Right lobe of liver (tissue), 6 donors: ENCODE data around the gene KIF1A. TPM values are rescaled to one million over a fixed set of nuclear protein-coding genes. Genes with fewer than 3 reads are reported as not detected.
A peak's percentile ranks its signal among the peaks of the same experiment; 100 is the strongest.

ENCODE experiments used
- ATAC-seq, 4 donors: fragments of 200-7000 bp; cut with Tn5 transposase; one replicate each; pipeline ENCODE4 v1.9.1; 2020; ENCODE audit warnings: mild to moderate bottlenecking in 4 of 4, moderate library complexity in 4 of 4
- DNase-seq, 3 donors: peaks; one replicate each; pipeline ENCODE4 v3.0.0-alpha.2; 2020
- H3K27ac ChIP-seq, 3 donors: fragments of 200-600 bp; one replicate each; pipeline ENCODE4 v1.8.0; 2022
- H3K27me3 ChIP-seq, 2 donors: fragments of 200-600 bp; one replicate each; pipeline ENCODE4 v1.8.0; 2022
- H3K36me3 ChIP-seq, 4 donors: fragments of 200-600 bp; sonication (generic) in 1 of 4; one replicate each; pipeline versions ENCODE4 v1.5.1 to v1.8.0; 2017 to 2022; ENCODE audit warnings: control low read depth in 1 of 4
- H3K4me1 ChIP-seq, 4 donors: fragments of 200-600 bp; sonication (generic) in 1 of 4; one replicate each; pipeline versions ENCODE4 v1.5.1 to v1.8.0; 2017 to 2022; ENCODE audit warnings: control low read depth in 1 of 4
- H3K4me3 ChIP-seq, 3 donors: fragments of 200-600 bp; one replicate each; pipeline ENCODE4 v1.8.0; 2022
- H3K9me3 ChIP-seq, 4 donors: fragments of 200-600 bp; sonication (generic) in 1 of 4; one replicate each; pipeline versions ENCODE4 v1.5.1 to v1.8.0; 2017 to 2022; ENCODE audit warnings: control low read depth in 1 of 4
- POLR2A ChIP-seq: fragments of 450-650 bp; IDR thresholded peaks from one replicate; pipeline ENCODE4 v1.6.1; 2017; ENCODE audit warnings: antibody characterized with exemption, mild to moderate bottlenecking
- WGBS: methylation state at CpG from one replicate; pipeline ENCODE4 v1.1.6; 2018; ENCODE audit warnings: low coverage, low lambda C conversion rate; ENCODE audit not compliant: insufficient coverage; ENCODE audit errors: missing lambda C conversion rate; 5-methylcytosine and 5-hydroxymethylcytosine counted together
- intact Hi-C, 2 donors: fragments of 100-400 bp; cut with DNase I; formaldehyde crosslinking; loops; one replicate each; pipeline versions ENCODE4 v1.11.2 to v1.14.1; 2022
- total RNA-seq, 6 experiments: library from RNA; depleted of rRNA in 2 of 6; stranded (reverse); fragments of >200 nt in 2 of 6; fragmentation: NEBNext Ultra II Directional in 3 of 6; extraction: Animal tissue kit (Norgen Biotek cat#: 25700) in 3 of 6; gene quantifications; one replicate each; pipeline versions ENCODE4 v1.1.0 to v1.2.4, GENCODE V29; 2016 to 2023
- TF ChIP-seq, protein P1 (sequence below), 4 donors: fragments of 200-600 bp in 3 of 4; fragments of 450-650 bp in 1 of 4; IDR thresholded peaks; one replicate each; pipeline versions ENCODE4 v1.5.1 to v1.8.0; 2016 to 2022; ENCODE audit warnings: antibody characterized with exemption in 4 of 4, mild to moderate bottlenecking in 2 of 4
- donor health status: DM: no; HTN: yes; CAD: no.
- donor health status: DM: no; HTN: no; CAD: no.
- donor health status: DM: no; HTN: no; CAD: no.
- donor health status: DM: no; HTN: yes; CAD: no.
- donor health status: DM: no; HTN: yes; CAD: no.

The KIF1A gene
- total RNA-seq, 6 experiments from 2014 or later = 0.31 to 0.87 (median 0.56) TPM

DNA sequence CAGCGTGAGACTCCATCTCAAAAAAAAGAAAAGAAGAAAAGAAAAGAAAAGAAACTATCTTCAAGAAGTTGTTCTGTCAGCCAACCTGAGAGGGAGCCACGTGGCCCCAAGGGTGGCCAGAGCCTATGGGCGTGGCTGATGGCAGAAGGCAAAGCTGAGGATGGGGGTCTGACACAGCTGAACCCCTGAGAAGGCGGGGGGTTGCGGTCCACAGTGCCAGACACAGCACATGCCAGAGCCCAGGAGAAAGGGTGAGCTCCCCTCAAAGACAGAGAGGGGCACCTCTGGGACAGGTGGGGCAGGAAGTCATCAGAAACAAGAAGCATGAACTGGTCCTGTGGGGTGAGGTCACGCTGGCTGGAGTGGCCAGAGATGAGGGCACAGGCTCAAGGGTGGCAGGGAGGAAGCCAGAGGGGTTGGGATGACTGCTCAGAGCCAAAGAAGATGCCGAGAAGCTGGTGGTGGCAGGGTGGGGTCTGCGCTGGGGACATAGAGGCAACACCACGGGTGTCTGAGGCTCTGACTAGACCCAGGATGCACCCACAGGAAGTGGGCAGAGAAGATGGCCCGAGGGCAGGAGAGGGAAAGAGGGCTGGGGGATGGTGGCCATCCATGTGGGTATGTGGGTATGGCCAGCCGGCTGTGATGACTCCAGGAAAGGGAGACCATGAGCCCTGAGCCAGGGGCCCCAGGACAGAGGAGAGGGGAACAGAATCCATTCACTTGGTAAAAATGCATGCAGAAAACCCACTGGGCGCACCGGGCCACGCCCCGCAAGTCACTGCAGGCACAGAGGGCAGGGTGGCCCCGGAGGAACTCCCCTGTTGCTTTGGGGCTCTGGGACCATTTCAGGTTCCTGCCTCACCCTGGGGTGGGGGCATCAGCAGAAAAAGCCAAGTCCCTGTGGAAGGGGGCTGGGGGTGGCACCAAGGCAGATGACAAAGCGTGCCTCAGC is 8.4 kb downstream of the KIF1A start:
- DNase-seq (no peak), ATAC-seq (no peak)
- Histone ChIP-seq H3K27me3 (no peaks in the 10 kb centered on the region), H3K36me3 (no peaks in the 10 kb centered on the region), H3K9me3 (no peaks in the 10 kb centered on the region), H3K4me1 (no peaks in the 10 kb centered on the region), H3K27ac (no peak overlapping the region), H3K4me3 (no peak overlapping the region)
- 74% methylated on average over 10 of the region's 17 CpGs for WGBS
- intact Hi-C loops = no loop called here
- TF ChIP-seq, protein P1, sequence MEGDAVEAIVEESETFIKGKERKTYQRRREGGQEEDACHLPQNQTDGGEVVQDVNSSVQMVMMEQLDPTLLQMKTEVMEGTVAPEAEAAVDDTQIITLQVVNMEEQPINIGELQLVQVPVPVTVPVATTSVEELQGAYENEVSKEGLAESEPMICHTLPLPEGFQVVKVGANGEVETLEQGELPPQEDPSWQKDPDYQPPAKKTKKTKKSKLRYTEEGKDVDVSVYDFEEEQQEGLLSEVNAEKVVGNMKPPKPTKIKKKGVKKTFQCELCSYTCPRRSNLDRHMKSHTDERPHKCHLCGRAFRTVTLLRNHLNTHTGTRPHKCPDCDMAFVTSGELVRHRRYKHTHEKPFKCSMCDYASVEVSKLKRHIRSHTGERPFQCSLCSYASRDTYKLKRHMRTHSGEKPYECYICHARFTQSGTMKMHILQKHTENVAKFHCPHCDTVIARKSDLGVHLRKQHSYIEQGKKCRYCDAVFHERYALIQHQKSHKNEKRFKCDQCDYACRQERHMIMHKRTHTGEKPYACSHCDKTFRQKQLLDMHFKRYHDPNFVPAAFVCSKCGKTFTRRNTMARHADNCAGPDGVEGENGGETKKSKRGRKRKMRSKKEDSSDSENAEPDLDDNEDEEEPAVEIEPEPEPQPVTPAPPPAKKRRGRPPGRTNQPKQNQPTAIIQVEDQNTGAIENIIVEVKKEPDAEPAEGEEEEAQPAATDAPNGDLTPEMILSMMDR (IDR thresholded peaks at IDR 0.05) = no peak
- TF ChIP-seq POLR2A = no peak

DNA sequence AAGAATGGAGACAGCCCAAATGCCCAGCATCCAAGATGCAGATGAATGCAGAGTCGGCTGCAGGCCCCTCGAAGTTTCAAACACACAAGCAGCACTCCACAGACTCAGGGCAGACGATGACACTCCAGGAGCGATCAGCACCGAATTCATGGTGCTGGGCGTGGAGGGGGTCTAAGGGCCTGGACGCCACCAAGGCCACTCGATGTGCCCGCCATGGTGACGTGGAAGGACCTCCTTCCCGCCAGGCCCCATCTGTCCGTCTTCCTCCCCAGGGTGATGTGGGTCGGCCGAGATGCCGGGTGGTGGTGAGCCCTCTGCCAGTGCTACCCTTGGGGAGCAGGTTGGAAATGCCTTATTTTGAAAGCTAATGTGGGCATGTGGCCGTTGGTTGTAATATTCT is 9.4 kb downstream of the KIF1A start:
- H3K4me1 ChIP-seq = no peaks in the 10 kb centered on the region
- no peaks in the 10 kb centered on the region for H3K9me3 ChIP-seq
- 40% methylated on average over 1 of the region's 16 CpGs for WGBS
- intact Hi-C loops = no loop called here
- DNase-seq (no peak), ATAC-seq (no peak)
- no peaks in the 10 kb centered on the region for H3K27me3 ChIP-seq
- no peak for TF ChIP-seq POLR2A
- TF ChIP-seq, protein P1 (IDR thresholded peaks at IDR 0.05) = no peak
- no peaks in the 10 kb centered on the region for H3K36me3 ChIP-seq
- no peak overlapping the region for H3K27ac ChIP-seq
- H3K4me3 ChIP-seq = no peak overlapping the region

DNA sequence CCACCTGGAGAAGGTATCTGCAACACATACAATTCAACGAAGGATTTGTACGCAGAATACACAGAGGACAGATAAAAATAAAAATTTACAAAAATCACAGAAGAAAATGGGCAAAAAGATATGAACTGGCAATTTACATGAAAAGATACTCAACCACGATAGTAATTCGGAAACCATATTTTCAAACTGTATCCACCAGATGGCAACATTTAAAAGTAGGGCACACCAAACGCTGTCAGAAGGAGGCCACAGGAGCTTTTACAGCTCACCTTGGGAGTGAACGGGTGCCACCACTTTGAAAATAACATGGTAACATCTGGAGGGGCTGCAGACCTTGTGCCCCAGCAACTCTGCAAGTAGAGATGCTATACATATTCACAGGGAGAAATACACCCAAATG is 9.8 kb downstream of the KIF1A start:
- DNase-seq (no peak), ATAC-seq (no peak)
- 42% methylated on average over 6 of the region's 6 CpGs for WGBS

DNA sequence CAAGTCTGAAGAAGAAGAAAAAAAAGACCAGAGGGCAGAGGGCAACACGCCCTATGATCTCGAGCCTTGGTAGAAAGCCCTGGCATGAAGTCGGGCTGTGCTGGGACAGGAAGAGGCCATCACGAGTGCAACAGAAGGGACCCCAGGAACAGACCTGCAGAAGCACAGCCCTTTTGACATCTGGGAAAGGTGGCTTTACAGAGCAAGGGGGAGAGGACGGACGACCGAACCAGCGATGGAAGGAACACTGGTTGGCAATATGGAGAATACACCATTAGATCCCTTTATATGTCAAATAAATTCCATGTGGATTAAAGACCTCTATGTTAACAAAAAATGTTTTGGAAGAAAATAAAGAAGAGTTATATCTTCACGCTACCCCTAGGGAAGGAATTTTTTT is 10.7 kb downstream of the KIF1A start:
- 89% methylated on average over 9 of the region's 9 CpGs for WGBS
- no peaks in the 10 kb centered on the region for H3K9me3 ChIP-seq
- intact Hi-C loops = no loop called here

More for the DNA sequence above, 9.8 kb downstream of the KIF1A start:
- Histone ChIP-seq H3K4me3 (no peak overlapping the region), H3K4me1 (no peaks in the 10 kb centered on the region), H3K27ac (no peak overlapping the region), H3K9me3 (no peaks in the 10 kb centered on the region), H3K27me3 (no peaks in the 10 kb centered on the region), H3K36me3 (no peaks in the 10 kb centered on the region)
- TF ChIP-seq, protein P1 (IDR thresholded peaks at IDR 0.05) = peak in 1 of 4 donors; percentile 19
- no peak for TF ChIP-seq POLR2A
- intact Hi-C loops = no loop called here

More for the DNA sequence above, 10.7 kb downstream of the KIF1A start:
- no peak for DNase-seq
- no peak overlapping the region for H3K4me3 ChIP-seq
- no peak for TF ChIP-seq POLR2A
- TF ChIP-seq, protein P1 (IDR thresholded peaks at IDR 0.05) = no peak
- no peaks in the 10 kb centered on the region for H3K36me3 ChIP-seq
- no peaks in the 10 kb centered on the region for H3K4me1 ChIP-seq
- H3K27me3 ChIP-seq = no peaks in the 10 kb centered on the region
- no peak overlapping the region for H3K27ac ChIP-seq
- ATAC-seq = no peak
